Ovary (tissue), 3 donors: Measurements from ENCODE around the gene ROBO2.

Source experiments
- CTCF ChIP-seq, 3 donors: fragments of 450-650 bp in 2 of 3; fragments of 200-600 bp in 1 of 3; IDR thresholded peaks; one replicate each; pipeline versions ENCODE4 v1.5.1 to v1.8.0; 2016 to 2022; ENCODE audit warnings: antibody characterized with exemption in 3 of 3, mild to moderate bottlenecking in 1 of 3
- POLR2A ChIP-seq: fragments of 450-650 bp; IDR thresholded peaks from one replicate; pipeline ENCODE4 v1.6.1; 2017; ENCODE audit warnings: antibody characterized with exemption, mild to moderate bottlenecking, moderate library complexity
- donor health status: DM: no; HTN: no; CAD: no.

GRCh38 chr3:77479021-77479420 lies 439.1 kb downstream of the ROBO2 start:
- TF ChIP-seq CTCF (IDR thresholded peaks at IDR 0.05), result no peak
- no peak for TF ChIP-seq POLR2A
